Measurements from ENCODE around the gene LATS2.
"Not testable (repeated sequence)": the region's sequence is repeated elsewhere in the genome, so short reads cannot be mapped to it uniquely, and the experiment has no call there.

Gene LATS2

GRCh38 chr13:20974981-20975585 lies 86.3 kb downstream of the LATS2 start:
- Histone ChIP-seq H3K27me3 (ENCODE audit: control insufficient read depth, insufficient read depth, low read length) (no peaks in the 10 kb centered on the region), H3K27ac (ENCODE audit: low read depth, low read length) (no peak overlapping the region), H3K36me3 (ENCODE audit: control insufficient read depth, insufficient read depth, low read length) (peaks cover 69% of the 10 kb centered on the region), H3K9me3 (ENCODE audit: control insufficient read depth, insufficient read depth, low read depth, low read length) (peaks cover 5% of the 10 kb centered on the region; the same call in 1 of the 2 replicates), H3K4me3 (ENCODE audit: low read depth, low read length) (no peak overlapping the region), H3K4me1 (ENCODE audit: control insufficient read depth, insufficient read depth, low read length) (no peaks in the 10 kb centered on the region), H3K9ac (ENCODE audit: low read length) (no peak overlapping the region)

GRCh38 chr13:20973886-20974425 lies 87.4 kb downstream of the LATS2 start:
- peaks cover 8% of the 10 kb centered on the region for H3K9me3 ChIP-seq (ENCODE audit: control insufficient read depth, insufficient read depth, low read depth, low read length)
- no peak overlapping the region for H3K27ac ChIP-seq (ENCODE audit: low read depth, low read length)
- H3K27me3 ChIP-seq (ENCODE audit: control insufficient read depth, insufficient read depth, low read length) = no peaks in the 10 kb centered on the region
- no peak overlapping the region for H3K9ac ChIP-seq (ENCODE audit: low read length)
- no peak overlapping the region for H3K4me3 ChIP-seq (ENCODE audit: low read depth, low read length)
- H3K4me1 ChIP-seq (ENCODE audit: control insufficient read depth, insufficient read depth, low read length) = no peaks in the 10 kb centered on the region
- H3K36me3 ChIP-seq (ENCODE audit: control insufficient read depth, insufficient read depth, low read length) = peaks cover 58% of the 10 kb centered on the region

- H3K36me3 ChIP-seq (ENCODE audit: control insufficient read depth, insufficient read depth, low read length) = peaks cover 47% of the 10 kb centered on the region
- no peaks in the 10 kb centered on the region for H3K4me1 ChIP-seq (ENCODE audit: control insufficient read depth, insufficient read depth, low read length)
- H3K9me3 ChIP-seq (ENCODE audit: control insufficient read depth, insufficient read depth, low read depth, low read length) = peaks cover 9% of the 10 kb centered on the region
- H3K4me3 ChIP-seq (ENCODE audit: low read depth, low read length) = no peak overlapping the region
- H3K9ac ChIP-seq (ENCODE audit: low read length) = no peak overlapping the region
- H3K27ac ChIP-seq (ENCODE audit: low read depth, low read length) = no peak overlapping the region
- H3K27me3 ChIP-seq (ENCODE audit: control insufficient read depth, insufficient read depth, low read length) = no peaks in the 10 kb centered on the region
These were observed 88.7 kb downstream of the LATS2 start for GRCh38 chr13:20972731-20973130.

GRCh38 chr13:20969182-20969581 lies 92.2 kb downstream of the LATS2 start:
- Histone ChIP-seq H3K27ac (ENCODE audit: low read depth, low read length) (no peak overlapping the region), H3K9ac (ENCODE audit: low read length) (no peak overlapping the region), H3K9me3 (ENCODE audit: control insufficient read depth, insufficient read depth, low read depth, low read length) (peaks cover 9% of the 10 kb centered on the region), H3K27me3 (ENCODE audit: control insufficient read depth, insufficient read depth, low read length) (no peaks in the 10 kb centered on the region), H3K4me1 (ENCODE audit: control insufficient read depth, insufficient read depth, low read length) (peaks cover 3% of the 10 kb centered on the region; the same call in 1 of the 2 replicates), H3K36me3 (ENCODE audit: control insufficient read depth, insufficient read depth, low read length) (peaks cover 16% of the 10 kb centered on the region), H3K4me3 (ENCODE audit: low read depth, low read length) (no peak overlapping the region)

GRCh38 chr13:20968745-20969144 lies 92.6 kb downstream of the LATS2 start:
- peaks cover 3% of the 10 kb centered on the region; the same call in 1 of the 2 replicates for H3K4me1 ChIP-seq (ENCODE audit: control insufficient read depth, insufficient read depth, low read length)

GRCh38 chr13:20967340-20967739 lies 94.0 kb downstream of the LATS2 start:
- no peak overlapping the region for H3K9ac ChIP-seq (ENCODE audit: low read length)
- H3K4me1 ChIP-seq (ENCODE audit: control insufficient read depth, insufficient read depth, low read length) = peaks cover 3% of the 10 kb centered on the region; the same call in 1 of the 2 replicates
- H3K27me3 ChIP-seq (ENCODE audit: control insufficient read depth, insufficient read depth, low read length) = no peaks in the 10 kb centered on the region
- peaks cover 9% of the 10 kb centered on the region for H3K9me3 ChIP-seq (ENCODE audit: control insufficient read depth, insufficient read depth, low read depth, low read length)
- no peak overlapping the region for H3K27ac ChIP-seq (ENCODE audit: low read depth, low read length)
- no peaks in the 10 kb centered on the region for H3K36me3 ChIP-seq (ENCODE audit: control insufficient read depth, insufficient read depth, low read length)
- H3K4me3 ChIP-seq (ENCODE audit: low read depth, low read length) = no peak overlapping the region

More at GRCh38 chr13:20968745-20969144, 92.6 kb downstream of the LATS2 start:
- Histone ChIP-seq H3K27me3 (ENCODE audit: control insufficient read depth, insufficient read depth, low read length) (no peaks in the 10 kb centered on the region), H3K36me3 (ENCODE audit: control insufficient read depth, insufficient read depth, low read length) (peaks cover 11% of the 10 kb centered on the region), H3K9ac (ENCODE audit: low read length) (no peak overlapping the region), H3K4me3 (ENCODE audit: low read depth, low read length) (no peak overlapping the region), H3K9me3 (ENCODE audit: control insufficient read depth, insufficient read depth, low read depth, low read length) (peaks cover 9% of the 10 kb centered on the region), H3K27ac (ENCODE audit: low read depth, low read length) (no peak overlapping the region)

- Histone ChIP-seq H3K27ac (ENCODE audit: low read depth, low read length) (no peak overlapping the region), H3K9ac (ENCODE audit: low read length) (no peak overlapping the region), H3K4me1 (ENCODE audit: control insufficient read depth, insufficient read depth, low read length) (peaks cover 3% of the 10 kb centered on the region; the same call in 1 of the 2 replicates), H3K4me3 (ENCODE audit: low read depth, low read length) (no peak overlapping the region), H3K36me3 (ENCODE audit: control insufficient read depth, insufficient read depth, low read length) (no peaks in the 10 kb centered on the region), H3K9me3 (ENCODE audit: control insufficient read depth, insufficient read depth, low read depth, low read length) (peaks cover 3% of the 10 kb centered on the region; the same call in 1 of the 2 replicates), H3K27me3 (ENCODE audit: control insufficient read depth, insufficient read depth, low read length) (no peaks in the 10 kb centered on the region)
These were observed 96.5 kb downstream of the LATS2 start for GRCh38 chr13:20964904-20965303.

GRCh38 chr13:20961663-20962062 lies 99.7 kb downstream of the LATS2 start:
- H3K27ac ChIP-seq (ENCODE audit: low read depth, low read length); H3K36me3 ChIP-seq (ENCODE audit: control insufficient read depth, insufficient read depth, low read length); H3K27me3 ChIP-seq (ENCODE audit: control insufficient read depth, insufficient read depth, low read length); H3K4me3 ChIP-seq (ENCODE audit: low read depth, low read length); H3K9me3 ChIP-seq (ENCODE audit: control insufficient read depth, insufficient read depth, low read depth, low read length); H3K9ac ChIP-seq (ENCODE audit: low read length); H3K4me1 ChIP-seq (ENCODE audit: control insufficient read depth, insufficient read depth, low read length): not testable (repeated sequence)

GRCh38 chr13:20960663-20961309 lies 100.6 kb downstream of the LATS2 start:
- H3K4me3 ChIP-seq (ENCODE audit: low read depth, low read length) = no peak overlapping the region
- H3K4me1 ChIP-seq (ENCODE audit: control insufficient read depth, insufficient read depth, low read length) = no peaks in the 10 kb centered on the region
- H3K27me3 ChIP-seq (ENCODE audit: control insufficient read depth, insufficient read depth, low read length) = no peaks in the 10 kb centered on the region
- no peak overlapping the region for H3K27ac ChIP-seq (ENCODE audit: low read depth, low read length)
- H3K36me3 ChIP-seq (ENCODE audit: control insufficient read depth, insufficient read depth, low read length) = no peaks in the 10 kb centered on the region
- no peak overlapping the region for H3K9ac ChIP-seq (ENCODE audit: low read length)
- H3K9me3 ChIP-seq (ENCODE audit: control insufficient read depth, insufficient read depth, low read depth, low read length) = no peaks in the 10 kb centered on the region

- not testable (repeated sequence) for H3K4me1 ChIP-seq (ENCODE audit: control insufficient read depth, insufficient read depth, low read length); H3K4me3 ChIP-seq (ENCODE audit: low read depth, low read length); H3K27me3 ChIP-seq (ENCODE audit: control insufficient read depth, insufficient read depth, low read length); H3K9me3 ChIP-seq (ENCODE audit: control insufficient read depth, insufficient read depth, low read depth, low read length); H3K36me3 ChIP-seq (ENCODE audit: control insufficient read depth, insufficient read depth, low read length); H3K9ac ChIP-seq (ENCODE audit: low read length); H3K27ac ChIP-seq (ENCODE audit: low read depth, low read length)
These were observed 104.3 kb downstream of the LATS2 start for GRCh38 chr13:20957049-20957620.

GRCh38 chr13:20955496-20955895 lies 105.9 kb downstream of the LATS2 start:
- Histone ChIP-seq H3K36me3 (ENCODE audit: control insufficient read depth, insufficient read depth, low read length) (no peaks in the 10 kb centered on the region), H3K4me3 (ENCODE audit: low read depth, low read length) (no peak overlapping the region), H3K9me3 (ENCODE audit: control insufficient read depth, insufficient read depth, low read depth, low read length) (no peaks in the 10 kb centered on the region), H3K27me3 (ENCODE audit: control insufficient read depth, insufficient read depth, low read length) (no peaks in the 10 kb centered on the region), H3K9ac (ENCODE audit: low read length) (no peak overlapping the region), H3K4me1 (ENCODE audit: control insufficient read depth, insufficient read depth, low read length) (peaks cover 4% of the 10 kb centered on the region; the same call in 1 of the 2 replicates), H3K27ac (ENCODE audit: low read depth, low read length) (no peak overlapping the region)
